Panc1 (cell line): ENCODE measurements around the gene PTPRJ.

ENCODE experiments used
- CTCF ChIP-seq: fragments of 450-650 bp; IDR thresholded peaks from 2 replicates; pipeline ENCODE4 v1.5.1; 2017; ENCODE audit warnings: mild to moderate bottlenecking
- POLR2AphosphoS5 ChIP-seq: IDR thresholded peaks from 2 replicates; pipeline ENCODE4 v1.6.1; 2012; ENCODE audit warnings: mild to moderate bottlenecking, low read depth, low read length, moderate library complexity
- SIN3A ChIP-seq: IDR thresholded peaks from 2 replicates; pipeline ENCODE4 v1.6.1; 2012; ENCODE audit warnings: low read depth, mild to moderate bottlenecking, low read length, moderate library complexity, borderline replicate concordance; ENCODE audit not compliant: insufficient read depth

DNA sequence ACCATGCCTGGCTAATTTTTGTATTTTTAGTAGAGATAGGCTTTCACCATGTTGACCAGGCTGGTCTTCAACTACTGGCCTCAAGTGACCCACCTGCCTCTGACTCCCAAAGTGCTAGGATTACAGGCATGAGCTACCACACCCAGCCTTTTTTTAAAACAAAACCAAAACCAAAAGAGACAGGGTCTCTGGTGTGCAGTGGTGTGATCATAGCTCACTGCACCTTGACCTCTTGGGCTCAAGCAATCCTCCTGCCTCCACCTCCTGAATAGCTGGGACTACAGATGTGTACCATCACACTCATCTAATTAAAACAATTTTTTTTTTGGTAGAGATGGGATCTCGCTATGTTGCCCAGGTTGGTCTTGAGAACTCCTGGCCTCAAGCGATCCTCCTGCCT, 77.7 kb downstream of the PTPRJ start:
- no peak for TF ChIP-seq SIN3A
- no peak for TF ChIP-seq CTCF
- no peak for TF ChIP-seq POLR2AphosphoS5
